Karpas-422 (cell line): Measurements from ENCODE around the gene KIAA0753. TPM values are rescaled to one million over a fixed set of nuclear protein-coding genes. Genes with fewer than 3 reads are reported as not detected.

ENCODE experiments used
- DNase-seq: peaks from one replicate; pipeline ENCODE4 v3.0.0-alpha.2; 2015
- H2AFZ ChIP-seq: fragments of 200-600 bp; sonication (generic); 2 replicates; pipeline ENCODE4 v1.6.1; 2014; ENCODE audit warnings: antibody characterized with exemption, low read length, mixed read lengths
- H3K27ac ChIP-seq: fragments of 200-600 bp; sonication (generic); 2 replicates; pipeline ENCODE4 v1.5.1; 2014; ENCODE audit warnings: mild to moderate bottlenecking, low read length, moderate library complexity
- H3K27me3 ChIP-seq: fragments of 200-600 bp; sonication (generic); 2 replicates; pipeline ENCODE4 v1.6.1; 2014; ENCODE audit warnings: low read length, mixed read lengths
- H3K36me3 ChIP-seq: fragments of 200-600 bp; sonication (generic); 2 replicates; pipeline ENCODE4 v1.6.1; 2014; ENCODE audit warnings: low read length, mixed read lengths; ENCODE audit not compliant: insufficient read depth
- H3K4me1 ChIP-seq: fragments of 200-600 bp; sonication (generic); 2 replicates; pipeline ENCODE4 v1.6.1; 2014; ENCODE audit warnings: mild to moderate bottlenecking, low read length, mixed read lengths
- H3K4me2 ChIP-seq: fragments of 200-600 bp; sonication (generic); 2 replicates; pipeline ENCODE4 v1.6.1; 2014; ENCODE audit warnings: low read length, low read depth, mild to moderate bottlenecking; ENCODE audit not compliant: poor library complexity, severe bottlenecking
- H3K4me3 ChIP-seq: fragments of 200-600 bp; sonication (generic); 2 replicates; pipeline ENCODE4 v1.5.1; 2014; ENCODE audit warnings: mild to moderate bottlenecking, antibody characterized with exemption, low read length, mixed read lengths
- H3K79me2 ChIP-seq: fragments of 200-600 bp; sonication (generic); 2 replicates; pipeline ENCODE4 v1.6.1; 2014; ENCODE audit warnings: mild to moderate bottlenecking, low read length, mixed read lengths
- H3K9ac ChIP-seq: fragments of 200-600 bp; sonication (generic); 2 replicates; pipeline ENCODE4 v1.6.0; 2014; ENCODE audit warnings: low read length
- H3K9me2 ChIP-seq: fragments of 200-600 bp; sonication (generic), shearing (Covaris generic); replicated peaks from 2 replicates; pipeline ENCODE4 v1.6.0; 2014; ENCODE audit warnings: mild to moderate bottlenecking, low read length, moderate library complexity; ENCODE audit not compliant: insufficient read depth
- H3K9me3 ChIP-seq: fragments of 300-700, 200-600 bp; sonication (generic); 2 replicates; pipeline ENCODE4 v1.6.1; 2014; ENCODE audit warnings: low read length, mixed read lengths
- H4K20me1 ChIP-seq: fragments of 200-600 bp; sonication (generic); 2 replicates; pipeline ENCODE4 v1.6.1; 2014; ENCODE audit warnings: mild to moderate bottlenecking, antibody characterized with exemption, low read length, low read depth; ENCODE audit not compliant: insufficient read depth
- total RNA-seq: library from RNA; depleted of rRNA; stranded (reverse); fragments of >200 nt; shearing (Covaris generic); gene quantifications from 2 replicates; pipeline ENCODE4 v1.2.3, GENCODE V29; 2014; ENCODE audit warnings: low replicate concordance

KIAA0753 gene
- total RNA-seq, 1 experiment from 2014 or later, result 30.5 TPM

- Histone ChIP-seq H3K4me2 (no peak overlapping the region), H3K9ac (no peak overlapping the region), H3K4me1 (no peaks in the 10 kb centered on the region), H3K36me3 (no peaks in the 10 kb centered on the region), H3K9me2 (no peaks in the 10 kb centered on the region), H3K4me3 (no peak overlapping the region), H2AFZ (no peak overlapping the region), H4K20me1 (peaks cover 7% of the 10 kb centered on the region; the same call in 1 of the 2 replicates), H3K9me3 (no peaks in the 10 kb centered on the region), H3K79me2 (no peaks in the 10 kb centered on the region), H3K27me3 (no peaks in the 10 kb centered on the region), H3K27ac (no peak overlapping the region)
- no peak for DNase-seq
Observed at GRCh38 chr17:6560496-6560895, 80.0 kb downstream of the KIAA0753 start.

DNA sequence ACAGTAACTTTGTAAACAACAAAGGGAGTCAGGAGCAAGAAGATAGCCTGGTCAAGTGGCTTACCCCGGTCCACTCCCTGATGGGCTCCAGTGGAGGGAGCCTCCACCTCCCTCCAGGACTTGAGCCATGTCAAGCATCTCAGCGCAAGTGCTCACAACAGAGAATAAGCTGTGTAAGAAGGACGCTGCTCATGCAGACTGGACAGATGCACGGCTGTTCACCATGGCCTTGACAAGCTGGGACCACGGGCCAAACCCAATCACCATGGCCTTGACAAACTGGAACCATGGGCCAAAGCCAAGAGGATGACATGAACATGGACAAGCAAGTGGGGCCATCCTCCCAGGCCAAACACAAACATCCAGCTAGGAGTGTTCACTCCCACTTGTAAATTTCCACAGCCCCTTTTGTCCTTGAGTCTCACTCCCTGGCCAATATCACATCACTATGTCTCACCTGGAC is 80.7 kb downstream of the KIAA0753 start:
- Histone ChIP-seq H3K4me2 (no peak overlapping the region), H3K9me2 (no peaks in the 10 kb centered on the region), H4K20me1 (peaks cover 7% of the 10 kb centered on the region; the same call in 1 of the 2 replicates), H2AFZ (no peak overlapping the region), H3K27me3 (no peaks in the 10 kb centered on the region), H3K36me3 (no peaks in the 10 kb centered on the region), H3K79me2 (no peaks in the 10 kb centered on the region), H3K9ac (no peak overlapping the region), H3K4me1 (no peaks in the 10 kb centered on the region), H3K4me3 (no peak overlapping the region), H3K27ac (no peak overlapping the region), H3K9me3 (no peaks in the 10 kb centered on the region)
- no peak for DNase-seq

- H3K9me2 ChIP-seq, result no peaks in the 10 kb centered on the region
- H3K27ac ChIP-seq, result no peak overlapping the region
- no peak overlapping the region for H3K4me2 ChIP-seq
- no peaks in the 10 kb centered on the region for H3K4me1 ChIP-seq
- no peak overlapping the region for H3K9ac ChIP-seq
- no peaks in the 10 kb centered on the region for H3K36me3 ChIP-seq
- H3K79me2 ChIP-seq, result no peaks in the 10 kb centered on the region
- H4K20me1 ChIP-seq, result peaks cover 7% of the 10 kb centered on the region; the same call in 1 of the 2 replicates
- H2AFZ ChIP-seq, result no peak overlapping the region
- DNase-seq, result no peak
- no peaks in the 10 kb centered on the region for H3K27me3 ChIP-seq
- H3K9me3 ChIP-seq, result no peaks in the 10 kb centered on the region
- H3K4me3 ChIP-seq, result no peak overlapping the region
Observed at GRCh38 chr17:6558932-6559752, 81.4 kb downstream of the KIAA0753 start.

GRCh38 chr17:6558276-6558675 is 82.2 kb downstream of the KIAA0753 start:
- Histone ChIP-seq H3K9me2 (no peaks in the 10 kb centered on the region), H3K4me2 (no peak overlapping the region), H3K4me1 (no peaks in the 10 kb centered on the region), H2AFZ (no peak overlapping the region), H3K9me3 (no peaks in the 10 kb centered on the region), H3K36me3 (no peaks in the 10 kb centered on the region), H3K79me2 (no peaks in the 10 kb centered on the region), H3K9ac (no peak overlapping the region), H3K4me3 (no peak overlapping the region), H3K27ac (no peak overlapping the region), H4K20me1 (peaks cover 7% of the 10 kb centered on the region; the same call in 1 of the 2 replicates), H3K27me3 (no peaks in the 10 kb centered on the region)
- DNase-seq, result no peak

DNA sequence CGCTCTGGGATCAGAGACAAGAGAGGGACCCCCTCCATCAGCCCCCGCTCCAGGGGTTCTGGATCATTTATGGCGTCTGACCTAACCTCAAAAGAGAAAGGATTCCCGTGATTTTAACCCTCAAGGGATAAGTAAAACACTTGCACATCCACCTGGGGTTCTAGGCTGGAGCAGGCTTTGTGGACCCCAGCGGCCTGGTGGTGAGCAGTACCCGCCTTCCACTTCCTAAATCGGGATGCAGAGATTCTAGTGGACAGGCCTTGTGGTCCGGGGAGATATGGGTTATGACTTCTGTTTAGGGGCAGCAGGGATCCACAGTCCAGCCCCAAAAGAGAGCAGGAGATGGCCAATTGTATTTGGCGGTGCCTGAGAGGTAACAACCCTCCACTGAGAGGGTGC is 83.5 kb downstream of the KIAA0753 start:
- Histone ChIP-seq H3K79me2 (no peaks in the 10 kb centered on the region), H3K27me3 (no peaks in the 10 kb centered on the region), H3K27ac (no peak overlapping the region), H3K4me3 (no peak overlapping the region), H3K9ac (no peak overlapping the region), H3K9me3 (no peaks in the 10 kb centered on the region), H3K4me2 (no peak overlapping the region), H2AFZ (no peak overlapping the region), H4K20me1 (peaks cover 10% of the 10 kb centered on the region; the same call in 1 of the 2 replicates), H3K36me3 (no peaks in the 10 kb centered on the region), H3K4me1 (no peaks in the 10 kb centered on the region), H3K9me2 (no peaks in the 10 kb centered on the region)
- DNase-seq, result no peak

- H3K9me2 ChIP-seq, result no peaks in the 10 kb centered on the region
- no peak within 1 kb of the TSS for H2AFZ ChIP-seq
- DNase-seq, result no peak
- H3K9ac ChIP-seq, result no peak within 1 kb of the TSS
- H3K36me3 ChIP-seq, result no peaks in the 10 kb centered on the region
- no peak within 1 kb of the TSS for H3K4me3 ChIP-seq
- no peak within 1 kb of the TSS for H3K4me2 ChIP-seq
- H4K20me1 ChIP-seq, result peaks cover 10% of the 10 kb centered on the region; the same call in 1 of the 2 replicates
- H3K27me3 ChIP-seq, result no peaks in the 10 kb centered on the region
- H3K27ac ChIP-seq, result no peak within 1 kb of the TSS
- H3K4me1 ChIP-seq, result no peaks in the 10 kb centered on the region
- no peaks in the 10 kb centered on the region for H3K79me2 ChIP-seq
- H3K9me3 ChIP-seq, result no peaks in the 10 kb centered on the region
Observed at GRCh38 chr17:6556121-6557039, 84.1 kb downstream of the KIAA0753 start, which contains the start of gene PITPNM3. PITPNM3 (minus strand) TSS chr17:6556555; CDS start chr17:6556406, 149 bp downstream.

DNA sequence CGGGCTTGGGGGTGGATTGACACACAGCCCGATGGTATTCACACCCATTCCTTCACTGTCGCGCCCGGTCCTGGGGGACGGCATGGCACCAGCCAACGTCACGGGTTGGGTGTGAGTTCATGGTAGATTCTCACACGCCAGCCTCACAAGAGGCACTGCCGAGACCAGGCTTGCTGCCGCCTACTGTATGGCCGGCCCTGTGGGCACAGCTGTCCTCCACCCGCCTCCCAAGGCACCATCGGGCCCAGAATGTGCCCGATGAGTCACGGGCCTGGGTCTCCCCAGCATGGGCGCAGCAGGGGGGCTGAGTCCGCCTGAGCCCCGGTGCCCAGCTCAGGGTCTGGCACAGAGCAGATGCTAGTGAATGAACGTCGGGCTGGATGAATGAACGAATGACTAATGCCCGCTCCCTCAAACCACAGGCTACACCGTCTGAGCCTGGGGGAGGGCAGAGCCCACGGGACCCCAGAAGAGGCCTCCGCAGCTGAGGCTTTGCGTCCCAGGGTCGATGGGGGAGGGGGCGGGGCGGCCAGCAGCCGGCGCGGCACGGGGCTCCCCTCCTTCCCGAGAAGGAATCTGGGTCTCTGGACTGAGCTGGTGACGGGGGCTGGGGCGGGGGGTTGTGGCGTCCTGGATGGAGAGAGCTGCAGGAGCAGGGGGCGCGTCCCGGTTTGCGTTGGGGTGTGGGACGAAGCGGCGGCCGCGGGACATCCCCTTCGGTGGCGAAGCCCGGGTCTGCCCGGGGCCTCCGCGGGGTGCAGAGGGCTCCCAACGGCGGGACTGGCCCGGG is 85.0 kb downstream of the KIAA0753 start:
- Histone ChIP-seq H3K9ac (no peak overlapping the region), H3K4me3 (no peak overlapping the region), H3K9me3 (no peaks in the 10 kb centered on the region), H3K27ac (no peak overlapping the region), H3K4me2 (no peak overlapping the region), H2AFZ (no peak overlapping the region), H3K27me3 (no peaks in the 10 kb centered on the region), H3K36me3 (no peaks in the 10 kb centered on the region), H3K9me2 (no peaks in the 10 kb centered on the region), H4K20me1 (peaks cover 10% of the 10 kb centered on the region; the same call in 1 of the 2 replicates), H3K4me1 (no peaks in the 10 kb centered on the region), H3K79me2 (no peaks in the 10 kb centered on the region)
- no peak for DNase-seq
